IMR-90 (cell line): Measurements from ENCODE around the gene ATP1B4. TPM values are rescaled to one million over a fixed set of nuclear protein-coding genes. Genes with fewer than 3 reads are reported as not detected.

Experiments used
- ATAC-seq: fragments of 200-7000 bp; cut with Tn5 transposase; 2 replicates; pipeline ENCODE4 v1.9.1; 2020; ENCODE audit warnings: low read depth, mild to moderate bottlenecking, moderate library complexity
- BruUV-seq: library from RNA; stranded (reverse); fragments of 400-500 nt; replicated peaks from 2 replicates; lab custom pipeline; 2021; lab: Mats Ljungman, UMichigan
- CTCF ChIA-PET: fragments of 300-600 bp; formaldehyde crosslinking; extraction: SDS; loops from one replicate; lab custom pipeline; 2021; ENCODE audit warnings: antibody characterized with exemption; lab: Yijun Ruan, JAX
- POLR2A ChIA-PET: fragments of 300-600 bp; sonication (Branson Sonifier 250); formaldehyde crosslinking; loops from one replicate; lab custom pipeline; 2022; ENCODE audit warnings: antibody characterized with exemption; ENCODE audit not compliant: unreplicated experiment; lab: Charles Lee
- DNase-seq: peaks from one replicate; pipeline ENCODE4 v3.0.0; 2013
- H2AFZ ChIP-seq: replicated peaks from 2 replicates; pipeline ENCODE3; 2013; ENCODE audit warnings: low read length, mild to moderate bottlenecking; ENCODE audit not compliant: poor library complexity
- H2AK5ac ChIP-seq: 2 replicates; pipeline ENCODE4 v1.6.1; 2013; ENCODE audit warnings: low read depth, low read length, inconsistent platforms
- H2AK9ac ChIP-seq: replicated peaks from 2 replicates; pipeline ENCODE3; 2013; ENCODE audit warnings: mild to moderate bottlenecking, low read depth, low read length, moderate library complexity; ENCODE audit not compliant: poor library complexity
- H2BK120ac ChIP-seq: 2 replicates; pipeline ENCODE4 v1.6.1; 2013; ENCODE audit warnings: low read depth, low read length, inconsistent platforms
- H2BK15ac ChIP-seq: 3 replicates; pipeline ENCODE4 v1.6.1; 2013; ENCODE audit warnings: low read depth, low read length, inconsistent platforms
- H2BK20ac ChIP-seq: 2 replicates; pipeline ENCODE4 v1.6.1; 2013; ENCODE audit warnings: low read depth, mild to moderate bottlenecking, inconsistent platforms, low read length, moderate library complexity
- H2BK5ac ChIP-seq: 2 replicates; pipeline ENCODE4 v1.6.1; 2013; ENCODE audit warnings: mild to moderate bottlenecking, low read depth, low read length, inconsistent platforms; ENCODE audit not compliant: poor library complexity, severe bottlenecking
- H3K14ac ChIP-seq: replicated peaks from 2 replicates; pipeline ENCODE4 v1.6.1; 2013; ENCODE audit warnings: low read depth, low read length, inconsistent platforms
- H3K18ac ChIP-seq: 2 replicates; pipeline ENCODE4 v1.6.1; 2013; ENCODE audit warnings: low read depth, low read length, control low read depth
- H3K23ac ChIP-seq: 2 replicates; pipeline ENCODE4 v1.6.1; 2013; ENCODE audit warnings: low read depth, low read length, inconsistent platforms
- H3K27ac ChIP-seq: 2 replicates; pipeline ENCODE4 v1.5.1; 2013; ENCODE audit warnings: mild to moderate bottlenecking, control low read depth, low read length; ENCODE audit not compliant: insufficient read depth
- H3K27me3 ChIP-seq: 2 replicates; pipeline ENCODE4 v1.6.1; 2013; ENCODE audit warnings: low read length; ENCODE audit not compliant: control insufficient read depth, insufficient read depth
- H3K36me3 ChIP-seq: 2 replicates; pipeline ENCODE4 v1.6.1; 2013; ENCODE audit warnings: low read length, mixed read lengths; ENCODE audit not compliant: control insufficient read depth, insufficient read depth
- H3K4ac ChIP-seq: 2 replicates; pipeline ENCODE4 v1.6.1; 2013; ENCODE audit warnings: low read depth, low read length, inconsistent platforms
- H3K4me1 ChIP-seq: 2 replicates; pipeline ENCODE4 v1.6.1; 2013; ENCODE audit warnings: low read length, mixed read lengths; ENCODE audit not compliant: control insufficient read depth, insufficient read depth
- H3K4me2 ChIP-seq: 2 replicates; pipeline ENCODE4 v1.6.1; 2013; ENCODE audit warnings: low read depth, mild to moderate bottlenecking, control low read depth, low read length, moderate library complexity
- H3K4me3 ChIP-seq: 2 replicates; pipeline ENCODE4 v1.5.1; 2013; ENCODE audit warnings: low read depth, mild to moderate bottlenecking, control low read depth, low read length, moderate library complexity; ENCODE audit not compliant: insufficient read depth
- H3K56ac ChIP-seq: 2 replicates; pipeline ENCODE4 v1.6.1; 2013; ENCODE audit warnings: low read length, inconsistent platforms; ENCODE audit not compliant: insufficient read depth; ENCODE audit errors: extremely low read depth
- H3K79me1 ChIP-seq, 2 experiments: 2 replicates each; pipeline ENCODE4 v1.6.1; 2013; ENCODE audit warnings: low read length in 2 of 2, inconsistent platforms in 1 of 2, low read depth in 1 of 2
- H3K9ac ChIP-seq: 2 replicates; pipeline ENCODE4 v1.6.1; 2013; ENCODE audit warnings: low read depth, low read length, control low read depth
- H3K9me1 ChIP-seq: 2 replicates; pipeline ENCODE4 v1.6.1; 2013; ENCODE audit warnings: low read length, inconsistent platforms; ENCODE audit not compliant: insufficient read depth
- H3K9me3 ChIP-seq: 2 replicates; pipeline ENCODE4 v1.6.1; 2013; ENCODE audit warnings: low read length; ENCODE audit not compliant: control insufficient read depth, insufficient read depth
- H4K20me1 ChIP-seq: 2 replicates; pipeline ENCODE4 v1.6.1; 2013; ENCODE audit warnings: low read length, inconsistent platforms; ENCODE audit not compliant: insufficient read depth
- H4K5ac ChIP-seq: 2 replicates; pipeline ENCODE4 v1.6.1; 2013; ENCODE audit warnings: mild to moderate bottlenecking, low read depth, low read length, control low read depth
- H4K8ac ChIP-seq, 2 experiments: 2 replicates each; pipeline ENCODE4 v1.6.1; 2013; ENCODE audit warnings: low read depth in 2 of 2, low read length in 2 of 2, control low read depth in 1 of 2, inconsistent platforms in 1 of 2
- H4K91ac ChIP-seq: 2 replicates; pipeline ENCODE4 v1.6.1; 2013; ENCODE audit warnings: low read depth, low read length, inconsistent platforms; ENCODE audit not compliant: insufficient read depth
- CEBPB ChIP-seq: IDR thresholded peaks from 2 replicates; pipeline ENCODE4 v1.6.1; 2012; ENCODE audit warnings: low read depth, low read length, improper control_type of control experiment
- MXI1 ChIP-seq: IDR thresholded peaks from 2 replicates; pipeline ENCODE4 v1.6.1; 2012; ENCODE audit warnings: low read depth, mild to moderate bottlenecking, low read length, moderate library complexity, borderline replicate concordance
- RCOR1 ChIP-seq: IDR thresholded peaks from 2 replicates; pipeline ENCODE4 v1.6.1; 2012; ENCODE audit warnings: mild to moderate bottlenecking, low read length, improper control_type of control experiment; ENCODE audit not compliant: insufficient replicate concordance
- WGBS, 2 experiments: methylation state at CpG; one replicate each; pipeline versions ENCODE4 v1.1.5 to v1.1.7; 2013; ENCODE audit warnings: missing lambda C conversion rate in 2 of 2; ENCODE audit not compliant: insufficient read length in 1 of 2; ENCODE audit errors: extremely low coverage in 2 of 2; 5-methylcytosine and 5-hydroxymethylcytosine counted together
- dilution Hi-C: fragments of 300-500 bp; cut with HindIII; formaldehyde crosslinking; loops from one replicate; pipeline ENCODE4 v1.14.3; 2018; ENCODE audit warnings: low sequenced_read_pairs; ENCODE audit not compliant: unreplicated experiment
- in situ Hi-C: fragments of 300-500 bp; cut with MboI; formaldehyde crosslinking; loops from 3 replicates; pipeline ENCODE4 v1.14.3; 2019; ENCODE audit warnings: low sequenced_read_pairs, inconsistent platforms, mixed read lengths
- intact Hi-C: fragments of 100-400 bp; cut with micrococcal nuclease; formaldehyde crosslinking; loops from 2 replicates; pipeline ENCODE4 v1.10.0; 2022
- polyA plus RNA-seq, 3 experiments: library from polyadenylated mRNA; depleted of rRNA; stranded (reverse); fragments of >200 nt; gene quantifications; 2 replicates each; pipeline ENCODE4 v1.2.3, GENCODE V29; 2012; ENCODE audit warnings: low replicate concordance in 1 of 3
- total RNA-seq: library from RNA; depleted of rRNA; stranded (reverse); fragments of >200 nt; gene quantifications from 2 replicates; pipeline ENCODE4 v1.2.3, GENCODE V29; 2012
- TF ChIP-seq, protein P1 (sequence below): fragments of 150-350 bp; IDR thresholded peaks from 2 replicates; pipeline ENCODE4 v1.6.1; 2017; ENCODE audit warnings: mild to moderate bottlenecking, antibody characterized with exemption, low read length, low read depth

Gene ATP1B4
- total and polyA plus RNA-seq, 2 of the 4 experiments (the other 2 are of a cell fraction): not detected

DNA sequence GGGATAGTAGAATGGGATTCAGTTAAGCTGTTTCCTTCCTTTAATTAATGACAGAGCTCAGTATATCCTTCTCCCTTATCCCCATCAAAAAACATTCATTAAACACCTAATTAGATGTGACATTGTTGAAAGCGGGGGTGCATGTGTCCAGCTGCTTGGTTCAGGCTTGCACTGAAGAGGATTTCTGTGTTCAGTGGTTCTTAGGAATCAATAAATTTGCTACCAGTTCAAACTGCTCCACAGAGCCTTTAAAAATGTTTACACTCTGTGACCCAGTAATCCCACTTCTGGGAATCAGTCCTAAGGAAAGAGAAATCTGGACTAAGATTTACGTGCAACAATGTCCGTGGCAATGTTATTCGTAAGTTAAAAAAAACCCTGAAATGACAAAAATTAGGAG lies 43.5 kb upstream of the ATP1B4 start:
- H3K9ac ChIP-seq: no peak overlapping the region
- H3K14ac ChIP-seq: no peak overlapping the region
- POLR2A ChIA-PET: no interaction called here
- DNase-seq: no peak
- H2BK120ac ChIP-seq: no peak overlapping the region
- in situ Hi-C loops: no loop called here
- no TSS peak for BruUV-seq
- ATAC-seq: no peak
- H3K4ac ChIP-seq: no peak overlapping the region
- H3K4me3 ChIP-seq: no peak overlapping the region
- no peak overlapping the region for H2BK15ac ChIP-seq
- H3K4me1 ChIP-seq: no peaks in the 10 kb centered on the region
- no peak overlapping the region for H4K8ac ChIP-seq
- no peaks in the 10 kb centered on the region for H3K79me1 ChIP-seq
- H4K20me1 ChIP-seq: no peaks in the 10 kb centered on the region
- H3K36me3 ChIP-seq: no peaks in the 10 kb centered on the region
- CTCF ChIA-PET: no interaction called here
- no peak for TF ChIP-seq CEBPB
- TF ChIP-seq MXI1: no peak
- TF ChIP-seq, protein P1, sequence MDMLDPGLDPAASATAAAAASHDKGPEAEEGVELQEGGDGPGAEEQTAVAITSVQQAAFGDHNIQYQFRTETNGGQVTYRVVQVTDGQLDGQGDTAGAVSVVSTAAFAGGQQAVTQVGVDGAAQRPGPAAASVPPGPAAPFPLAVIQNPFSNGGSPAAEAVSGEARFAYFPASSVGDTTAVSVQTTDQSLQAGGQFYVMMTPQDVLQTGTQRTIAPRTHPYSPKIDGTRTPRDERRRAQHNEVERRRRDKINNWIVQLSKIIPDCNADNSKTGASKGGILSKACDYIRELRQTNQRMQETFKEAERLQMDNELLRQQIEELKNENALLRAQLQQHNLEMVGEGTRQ: no peak
- no peak for TF ChIP-seq RCOR1
- intact Hi-C loops: loop anchor here (10.0 kb wide), 1 partner anchor 156 kb away; no protein-coding TSS in a partner anchor
- H3K23ac ChIP-seq: no peak overlapping the region
- no peak overlapping the region for H2AK9ac ChIP-seq
- no peaks in the 10 kb centered on the region for H3K9me3 ChIP-seq
- H3K4me2 ChIP-seq: no peak overlapping the region
- H2BK5ac ChIP-seq: no peak overlapping the region
- no peak overlapping the region for H3K27ac ChIP-seq
- no peak overlapping the region for H3K56ac ChIP-seq
- dilution Hi-C loops: no loop called here
- H2BK20ac ChIP-seq: no peak overlapping the region
- no peak overlapping the region for H2AFZ ChIP-seq
- H4K5ac ChIP-seq: no peak overlapping the region
- no CpG with 5 or more reads among the region's 4 CpGs for WGBS, 2 experiments
- no peaks in the 10 kb centered on the region for H3K9me1 ChIP-seq
- H4K91ac ChIP-seq: no peak overlapping the region
- no peak overlapping the region for H3K18ac ChIP-seq
- peaks cover 4% of the 10 kb centered on the region; the same call in 1 of the 2 replicates for H3K27me3 ChIP-seq
- H2AK5ac ChIP-seq: no peak overlapping the region
